Measurements from ENCODE around the gene LGALS4.

DNA sequence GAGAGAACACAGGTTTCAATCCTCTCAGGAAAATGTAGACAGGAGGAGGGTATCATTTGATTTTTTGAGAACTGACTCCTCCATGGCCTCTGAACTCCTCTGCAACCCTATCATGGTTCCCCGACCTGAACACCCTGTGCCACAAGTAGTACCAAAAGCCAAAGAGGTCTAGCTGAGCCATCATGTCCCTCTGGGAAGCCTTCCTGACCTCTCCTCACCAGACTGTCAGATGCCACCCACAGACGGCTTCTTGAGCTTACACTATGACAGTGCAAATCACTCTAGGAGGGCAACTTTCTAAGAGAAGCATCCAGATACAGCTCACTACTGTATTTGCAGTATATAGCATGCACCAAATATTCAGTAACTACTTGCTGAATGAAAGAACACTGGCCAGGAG lies 33.4 kb upstream of the LGALS4 start:
- TF ChIP-seq, protein P1, sequence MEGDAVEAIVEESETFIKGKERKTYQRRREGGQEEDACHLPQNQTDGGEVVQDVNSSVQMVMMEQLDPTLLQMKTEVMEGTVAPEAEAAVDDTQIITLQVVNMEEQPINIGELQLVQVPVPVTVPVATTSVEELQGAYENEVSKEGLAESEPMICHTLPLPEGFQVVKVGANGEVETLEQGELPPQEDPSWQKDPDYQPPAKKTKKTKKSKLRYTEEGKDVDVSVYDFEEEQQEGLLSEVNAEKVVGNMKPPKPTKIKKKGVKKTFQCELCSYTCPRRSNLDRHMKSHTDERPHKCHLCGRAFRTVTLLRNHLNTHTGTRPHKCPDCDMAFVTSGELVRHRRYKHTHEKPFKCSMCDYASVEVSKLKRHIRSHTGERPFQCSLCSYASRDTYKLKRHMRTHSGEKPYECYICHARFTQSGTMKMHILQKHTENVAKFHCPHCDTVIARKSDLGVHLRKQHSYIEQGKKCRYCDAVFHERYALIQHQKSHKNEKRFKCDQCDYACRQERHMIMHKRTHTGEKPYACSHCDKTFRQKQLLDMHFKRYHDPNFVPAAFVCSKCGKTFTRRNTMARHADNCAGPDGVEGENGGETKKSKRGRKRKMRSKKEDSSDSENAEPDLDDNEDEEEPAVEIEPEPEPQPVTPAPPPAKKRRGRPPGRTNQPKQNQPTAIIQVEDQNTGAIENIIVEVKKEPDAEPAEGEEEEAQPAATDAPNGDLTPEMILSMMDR (IDR thresholded peaks at IDR 0.05): no peak
- TF ChIP-seq POLR2A (IDR thresholded peaks at IDR 0.05): no peak
